MM.1S (cell line): Measurements from ENCODE around the gene FLRT2.

Experiments
- DNase-seq: peaks from one replicate; pipeline ENCODE4 v3.0.0-alpha.2; 2015
- H2AFZ ChIP-seq: fragments of 300-600 bp; sonication (generic); 2 replicates; pipeline ENCODE4 v1.6.0; 2016; ENCODE audit warnings: antibody characterized with exemption, low read length
- H3F3A ChIP-seq: fragments of 300-600 bp; sonication (generic); 2 replicates; pipeline ENCODE4 v1.6.1; 2016; ENCODE audit warnings: mild to moderate bottlenecking, antibody characterized with exemption, low read length, moderate library complexity, mixed read lengths; ENCODE audit not compliant: insufficient read depth
- H3K27ac ChIP-seq: fragments of 300-600 bp; sonication (generic); 2 replicates; pipeline ENCODE4 v1.5.1; 2016; ENCODE audit warnings: mild to moderate bottlenecking, low read length
- H3K27me3 ChIP-seq: fragments of 300-600 bp; sonication (generic); replicated peaks from 2 replicates; pipeline ENCODE4 v1.6.0; 2016; ENCODE audit warnings: low read length; ENCODE audit not compliant: insufficient read depth
- H3K36me3 ChIP-seq: fragments of 300-600 bp; sonication (generic); replicated peaks from 2 replicates; pipeline ENCODE4 v1.6.1; 2016; ENCODE audit warnings: mild to moderate bottlenecking, low read length, mixed read lengths; ENCODE audit not compliant: insufficient read depth
- H3K4me1 ChIP-seq: fragments of 300-600 bp; sonication (generic); 2 replicates; pipeline ENCODE4 v1.6.1; 2016; ENCODE audit warnings: low read length, mixed read lengths
- H3K4me2 ChIP-seq: fragments of 300-600 bp; sonication (generic); 2 replicates; pipeline ENCODE4 v1.6.0; 2016; ENCODE audit warnings: low read depth, low read length
- H3K4me3 ChIP-seq: fragments of 300-600 bp; sonication (generic); 2 replicates; pipeline ENCODE4 v1.5.1; 2016; ENCODE audit warnings: low read length, mixed read lengths
- H3K79me2 ChIP-seq: fragments of 300-600 bp; sonication (generic); 2 replicates; pipeline ENCODE4 v1.6.1; 2016; ENCODE audit warnings: mixed run types, low read length, mixed read lengths
- H3K9ac ChIP-seq: fragments of 300-600 bp; sonication (generic); 2 replicates; pipeline ENCODE4 v1.6.1; 2016; ENCODE audit warnings: low read length, mixed read lengths
- H3K9me2 ChIP-seq: fragments of 300-600 bp; sonication (generic); replicated peaks from 2 replicates; pipeline ENCODE4 v1.6.1; 2016; ENCODE audit warnings: mild to moderate bottlenecking, low read length, mixed read lengths; ENCODE audit not compliant: insufficient read depth
- H3K9me3 ChIP-seq: fragments of 300-600 bp; sonication (generic); replicated peaks from 2 replicates; pipeline ENCODE4 v1.6.1; 2016; ENCODE audit warnings: mild to moderate bottlenecking, low read length, mixed read lengths; ENCODE audit not compliant: insufficient read depth
- H4K20me1 ChIP-seq: fragments of 300-600 bp; sonication (generic); 2 replicates; pipeline ENCODE4 v1.6.1; 2016; ENCODE audit warnings: mild to moderate bottlenecking, low read length, moderate library complexity, mixed read lengths; ENCODE audit not compliant: insufficient read depth
- EZH2 ChIP-seq: fragments of 300-600 bp; sonication (generic); optimal IDR thresholded peaks from 2 replicates; pipeline ENCODE3; 2017; ENCODE audit warnings: low read depth, mild to moderate bottlenecking, antibody characterized with exemption, low read length, mixed read lengths
- EZH2phosphoT487 ChIP-seq: fragments of 300-600 bp; sonication (generic); IDR thresholded peaks from 2 replicates; pipeline ENCODE4 v1.6.1; 2018; ENCODE audit warnings: antibody characterized with exemption, low read length
- TF ChIP-seq, protein P1 (sequence below): fragments of 300-600 bp; sonication (generic); IDR thresholded peaks from 2 replicates; pipeline ENCODE4 v1.5.1; 2016; ENCODE audit warnings: antibody characterized with exemption, low read length, mixed read lengths

Gene FLRT2

DNA sequence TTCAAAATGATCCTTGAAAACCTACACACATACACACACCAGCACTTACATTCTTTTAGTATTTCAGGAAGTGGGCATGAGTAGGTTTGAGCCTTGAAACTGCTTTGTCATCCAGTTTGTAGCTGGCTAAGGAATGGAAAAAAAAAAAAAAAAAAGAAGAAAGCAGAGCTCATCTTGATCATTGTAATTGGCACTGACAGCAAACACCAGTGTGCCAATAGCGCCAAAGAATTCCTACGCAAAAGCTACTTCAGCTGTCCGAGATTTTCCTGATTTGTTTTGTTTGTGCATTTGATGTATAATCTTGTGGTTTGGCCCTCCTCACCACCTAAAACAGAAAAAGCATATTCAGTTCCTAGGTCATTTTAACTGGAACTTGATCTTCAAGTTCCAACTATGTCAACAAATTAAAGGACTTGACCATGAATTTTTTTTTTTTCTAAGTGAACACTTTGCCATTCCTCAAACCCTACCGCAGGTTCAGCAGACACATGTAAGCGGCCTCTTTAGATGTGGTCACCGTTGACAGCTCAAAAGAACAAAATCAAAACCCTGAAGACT lies 57.3 kb downstream of the FLRT2 start:
- DNase-seq, result peak; percentile 32
- TF ChIP-seq EZH2phosphoT487 (no peak), EZH2 (no peak)
- TF ChIP-seq, protein P1, sequence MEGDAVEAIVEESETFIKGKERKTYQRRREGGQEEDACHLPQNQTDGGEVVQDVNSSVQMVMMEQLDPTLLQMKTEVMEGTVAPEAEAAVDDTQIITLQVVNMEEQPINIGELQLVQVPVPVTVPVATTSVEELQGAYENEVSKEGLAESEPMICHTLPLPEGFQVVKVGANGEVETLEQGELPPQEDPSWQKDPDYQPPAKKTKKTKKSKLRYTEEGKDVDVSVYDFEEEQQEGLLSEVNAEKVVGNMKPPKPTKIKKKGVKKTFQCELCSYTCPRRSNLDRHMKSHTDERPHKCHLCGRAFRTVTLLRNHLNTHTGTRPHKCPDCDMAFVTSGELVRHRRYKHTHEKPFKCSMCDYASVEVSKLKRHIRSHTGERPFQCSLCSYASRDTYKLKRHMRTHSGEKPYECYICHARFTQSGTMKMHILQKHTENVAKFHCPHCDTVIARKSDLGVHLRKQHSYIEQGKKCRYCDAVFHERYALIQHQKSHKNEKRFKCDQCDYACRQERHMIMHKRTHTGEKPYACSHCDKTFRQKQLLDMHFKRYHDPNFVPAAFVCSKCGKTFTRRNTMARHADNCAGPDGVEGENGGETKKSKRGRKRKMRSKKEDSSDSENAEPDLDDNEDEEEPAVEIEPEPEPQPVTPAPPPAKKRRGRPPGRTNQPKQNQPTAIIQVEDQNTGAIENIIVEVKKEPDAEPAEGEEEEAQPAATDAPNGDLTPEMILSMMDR, result no peak

DNA sequence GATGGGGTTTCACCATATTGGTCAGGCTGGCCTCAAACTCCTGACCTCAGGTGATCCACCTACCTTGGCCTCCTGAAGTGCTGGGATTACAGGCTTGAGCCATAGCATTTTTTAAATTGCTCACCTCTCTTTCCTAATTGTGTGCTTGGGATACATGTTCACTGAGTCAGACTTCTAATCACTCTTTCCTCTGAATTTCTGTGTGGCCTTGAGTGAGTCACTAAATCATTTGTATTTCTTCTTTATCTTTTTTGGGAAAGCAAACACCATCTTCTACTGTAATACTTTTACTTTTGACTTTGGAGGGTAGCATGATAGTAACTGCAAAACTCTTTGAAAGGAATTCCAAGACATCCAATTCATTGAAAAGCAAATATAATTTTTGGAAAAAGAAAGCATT lies 60.8 kb downstream of the FLRT2 start:
- Histone ChIP-seq H3K4me3 (no peak overlapping the region), H3K36me3 (no peaks in the 10 kb centered on the region), H3K9me2 (no peaks in the 10 kb centered on the region), H2AFZ (no peak overlapping the region), H3K4me1 (no peaks in the 10 kb centered on the region), H3K27me3 (no peaks in the 10 kb centered on the region), H3K4me2 (no peak overlapping the region), H3K9me3 (no peaks in the 10 kb centered on the region), H4K20me1 (no peaks in the 10 kb centered on the region), H3K27ac (no peak overlapping the region), H3F3A (no peaks in the 10 kb centered on the region), H3K79me2 (no peaks in the 10 kb centered on the region), H3K9ac (no peak overlapping the region)
- no peak for DNase-seq
- TF ChIP-seq, protein P1, result no peak
- TF ChIP-seq EZH2 (no peak), EZH2phosphoT487 (no peak)

More for the DNA sequence above, 57.3 kb downstream of the FLRT2 start:
- no peaks in the 10 kb centered on the region for H3K79me2 ChIP-seq
- H3K4me3 ChIP-seq, result no peak overlapping the region
- H4K20me1 ChIP-seq, result no peaks in the 10 kb centered on the region
- no peak overlapping the region for H3K9ac ChIP-seq
- no peaks in the 10 kb centered on the region for H3F3A ChIP-seq
- H3K36me3 ChIP-seq, result no peaks in the 10 kb centered on the region
- H3K27ac ChIP-seq, result no peak overlapping the region
- H2AFZ ChIP-seq, result no peak overlapping the region
- H3K4me1 ChIP-seq, result no peaks in the 10 kb centered on the region
- H3K4me2 ChIP-seq, result peak overlapping the region; percentile 21; the same call in 1 of the 2 replicates
- H3K27me3 ChIP-seq, result no peaks in the 10 kb centered on the region
- H3K9me3 ChIP-seq, result no peaks in the 10 kb centered on the region
- no peaks in the 10 kb centered on the region for H3K9me2 ChIP-seq

DNA sequence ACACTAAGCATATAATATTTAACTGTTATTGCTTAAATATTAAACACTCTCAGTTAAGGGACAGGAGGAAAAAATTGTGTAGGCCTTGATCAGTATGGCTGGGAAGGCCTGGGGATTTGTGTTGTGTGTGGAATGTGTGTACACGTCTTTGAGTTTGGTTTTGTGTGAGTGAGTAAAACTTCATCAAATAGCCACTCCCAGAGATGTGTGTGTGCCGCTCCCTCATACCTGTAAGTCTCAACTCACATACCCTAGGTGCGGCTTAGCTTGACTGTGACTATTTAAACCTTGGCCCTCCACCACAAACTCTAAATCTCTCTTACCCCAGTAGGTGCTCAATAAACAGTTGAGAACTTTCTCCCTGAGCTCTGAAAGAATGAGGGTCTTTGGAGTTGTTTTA lies 64.3 kb downstream of the FLRT2 start:
- no peaks in the 10 kb centered on the region for H3K4me1 ChIP-seq
- no peak overlapping the region for H3K4me3 ChIP-seq
- H3K9me3 ChIP-seq, result no peaks in the 10 kb centered on the region
- TF ChIP-seq, protein P1, result no peak
- TF ChIP-seq EZH2 (no peak), EZH2phosphoT487 (no peak)
- no peaks in the 10 kb centered on the region for H4K20me1 ChIP-seq
- no peak overlapping the region for H3K9ac ChIP-seq
- H3K4me2 ChIP-seq, result no peak overlapping the region
- no peaks in the 10 kb centered on the region for H3K27me3 ChIP-seq
- no peak overlapping the region for H2AFZ ChIP-seq
- no peaks in the 10 kb centered on the region for H3K36me3 ChIP-seq
- H3F3A ChIP-seq, result no peaks in the 10 kb centered on the region
- no peak overlapping the region for H3K27ac ChIP-seq
- no peaks in the 10 kb centered on the region for H3K79me2 ChIP-seq
- DNase-seq, result no peak
- H3K9me2 ChIP-seq, result no peaks in the 10 kb centered on the region
